Activated T-cell treated with anti-CD3 and anti-CD28 coated beads, Interleukin-2, amount 50 U/mL, for 72 hours (primary cell): ENCODE data around the gene POLE4. TPM values are rescaled to one million over a fixed set of nuclear protein-coding genes. Genes with fewer than 3 reads are reported as not detected.
A peak's percentile ranks its signal among the peaks of the same experiment; 100 is the strongest.

Experiments
- ATAC-seq, 2 donors: fragments of 150-1000 bp; cut with Tn5 transposase; replicated peaks in 1 of 2; 2 replicates each; pipeline ENCODE4 v1.10.0; 2021; ENCODE audit warnings: moderate library complexity in 2 of 2, mild to moderate bottlenecking in 1 of 2
- DNase-seq, 2 donors: peaks; one replicate each; pipeline ENCODE4 v3.0.0; 2021 to 2022; ENCODE audit warnings: mixed read lengths in 1 of 2
- H3K27ac Mint-ChIP-seq: one replicate; pipeline ENCODE4 v1.8.0; 2022; ENCODE audit warnings: mild to moderate bottlenecking, moderate library complexity, mixed read lengths
- H3K27me3 Mint-ChIP-seq: one replicate; pipeline ENCODE4 v1.8.0; 2022; ENCODE audit warnings: low read depth, mixed read lengths
- H3K36me3 Mint-ChIP-seq, 2 donors: one replicate each; pipeline ENCODE4 v1.8.0; 2022; ENCODE audit warnings: mixed read lengths in 2 of 2, mild to moderate bottlenecking in 1 of 2; ENCODE audit not compliant: insufficient read depth in 2 of 2
- H3K4me1 Mint-ChIP-seq: one replicate; pipeline ENCODE4 v1.8.0; 2022; ENCODE audit warnings: low read depth, mixed read lengths
- H3K4me3 Mint-ChIP-seq, 2 donors: one replicate each; pipeline ENCODE4 v1.8.0; 2022; ENCODE audit warnings: mild to moderate bottlenecking in 2 of 2, mixed read lengths in 2 of 2, moderate library complexity in 2 of 2
- H3K9me3 Mint-ChIP-seq, 2 donors: one replicate each; pipeline ENCODE4 v1.8.0; 2022; ENCODE audit warnings: mixed read lengths in 2 of 2
- total RNA-seq, 2 donors: library from RNA; stranded (reverse); gene quantifications; one replicate each; pipeline ENCODE4 v1.2.3, GENCODE V29; 2022

The POLE4 gene, protein sequence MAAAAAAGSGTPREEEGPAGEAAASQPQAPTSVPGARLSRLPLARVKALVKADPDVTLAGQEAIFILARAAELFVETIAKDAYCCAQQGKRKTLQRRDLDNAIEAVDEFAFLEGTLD
- 10 to 100 TPM; 44.8 to 47.8 TPM for total RNA-seq

DNA sequence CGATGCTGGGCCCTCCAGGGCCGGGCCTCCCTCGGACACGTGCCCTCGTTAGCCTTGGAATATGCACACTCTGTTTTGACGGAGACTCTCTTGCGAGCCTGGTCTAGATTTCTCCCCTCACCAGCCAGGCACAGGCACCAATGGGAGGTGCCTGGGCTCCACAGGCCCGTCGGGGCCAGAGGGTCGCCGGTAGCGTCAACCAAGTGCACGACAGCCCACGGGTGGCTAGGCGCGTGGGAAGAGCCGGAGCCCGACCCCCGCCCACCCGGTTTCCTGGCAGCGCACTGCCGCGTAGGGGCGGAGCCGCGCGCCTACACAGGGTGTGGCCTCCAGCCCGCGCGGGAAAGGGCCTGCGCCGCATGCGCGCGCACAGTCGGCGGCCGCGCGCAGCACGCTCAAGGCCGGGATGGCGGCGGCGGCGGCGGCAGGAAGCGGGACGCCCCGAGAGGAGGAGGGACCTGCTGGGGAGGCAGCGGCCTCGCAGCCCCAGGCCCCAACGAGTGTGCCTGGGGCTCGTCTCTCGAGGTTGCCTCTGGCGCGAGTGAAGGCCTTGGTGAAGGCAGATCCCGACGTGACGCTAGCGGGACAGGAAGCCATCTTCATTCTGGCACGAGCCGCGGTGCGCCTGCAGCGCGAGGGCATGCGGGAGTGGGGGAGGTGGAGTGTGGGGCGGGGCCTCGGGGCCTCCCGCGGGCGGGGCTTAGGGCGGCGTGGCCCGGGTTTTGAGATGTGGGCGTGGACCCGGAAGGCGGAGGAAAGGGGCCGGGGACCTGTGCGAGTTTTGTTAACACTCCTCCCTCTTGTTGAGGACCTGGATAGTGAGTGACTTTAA, at the start of gene POLE4:
Gene POLE4, plus strand, starts transcription at position 370 of the 832 bp plus-strand sequence. Its CDS starts 37 bp downstream, at position 407.
- Mint-ChIP-seq H3K4me3 (peak within 1 kb of the TSS; percentile 69 to 88), H3K27ac (peak within 1 kb of the TSS; percentile 47), H3K9me3 (peaks cover 0 to 1% of the 10 kb centered on the region in 2 donors), H3K4me1 (peaks cover 55% of the 10 kb centered on the region), H3K36me3 (peaks cover 3 to 11% of the 10 kb centered on the region in 2 donors), H3K27me3 (no peaks in the 10 kb centered on the region)
- peak; percentile 91 to 92 for ATAC-seq
- DNase-seq: peak; percentile 96

DNA sequence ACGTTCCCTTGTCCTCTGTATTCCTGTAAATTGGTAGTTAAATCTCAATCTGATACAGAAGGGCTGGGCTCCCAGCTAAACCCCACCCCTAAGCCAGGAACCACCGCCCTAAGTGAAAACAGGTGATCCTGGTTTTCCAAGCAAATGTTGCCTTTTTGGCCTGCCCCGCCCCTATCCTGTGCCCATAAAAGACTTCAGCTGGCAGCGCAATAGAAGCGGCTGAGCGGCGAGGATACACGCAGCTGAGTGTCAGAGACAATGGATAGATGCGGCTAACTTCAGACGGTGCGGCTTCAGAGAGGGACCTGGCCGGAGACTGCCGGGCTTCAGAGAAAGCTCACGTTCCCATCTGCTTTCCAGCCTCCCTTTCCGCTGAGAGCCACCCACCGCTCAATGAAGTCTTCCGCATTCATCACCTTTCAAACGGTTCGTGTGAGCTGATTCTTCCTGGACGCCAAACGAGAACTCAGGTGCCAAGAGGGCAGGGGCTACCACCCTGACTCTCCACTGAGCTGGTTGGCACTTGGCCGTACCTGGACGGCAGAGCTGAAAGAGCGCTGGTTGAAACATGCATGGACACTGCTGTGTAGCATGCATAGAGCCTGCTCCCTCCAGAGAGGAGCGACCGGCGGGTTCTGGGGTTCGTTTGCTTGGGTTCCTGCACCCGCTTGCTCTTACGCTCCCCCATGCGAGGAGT, 49.5 kb upstream of the POLE4 start:
- Mint-ChIP-seq H3K27ac (no peak overlapping the region), H3K4me3 (peak overlapping the region in 1 of 2 donors; percentile 54), H3K9me3 (no peaks in the 10 kb centered on the region), H3K27me3 (peaks cover 44% of the 10 kb centered on the region), H3K36me3 (no peaks in the 10 kb centered on the region), H3K4me1 (peaks cover 16% of the 10 kb centered on the region)
- DNase-seq: no peak
- no peak for ATAC-seq

GRCh38 chr2:74910245-74910644, 48.2 kb upstream of the POLE4 start:
- peaks cover 52% of the 10 kb centered on the region for H3K27me3 Mint-ChIP-seq
- H3K4me1 Mint-ChIP-seq: peaks cover 23% of the 10 kb centered on the region
- no peak overlapping the region for H3K4me3 Mint-ChIP-seq
- DNase-seq (no peak), ATAC-seq (no peak)
- H3K9me3 Mint-ChIP-seq: no peaks in the 10 kb centered on the region
- H3K36me3 Mint-ChIP-seq: no peaks in the 10 kb centered on the region
- no peak overlapping the region for H3K27ac Mint-ChIP-seq

GRCh38 chr2:74911061-74911460, 47.4 kb upstream of the POLE4 start:
- H3K36me3 Mint-ChIP-seq: no peaks in the 10 kb centered on the region
- H3K4me1 Mint-ChIP-seq: peaks cover 31% of the 10 kb centered on the region
- no peak overlapping the region for H3K4me3 Mint-ChIP-seq
- ATAC-seq (no peak), DNase-seq (no peak)
- peaks cover 54% of the 10 kb centered on the region for H3K27me3 Mint-ChIP-seq
- H3K27ac Mint-ChIP-seq: no peak overlapping the region
- H3K9me3 Mint-ChIP-seq: no peaks in the 10 kb centered on the region

GRCh38 chr2:74915743-74916142, 42.7 kb upstream of the POLE4 start:
- Mint-ChIP-seq H3K27ac (no peak overlapping the region), H3K36me3 (no peaks in the 10 kb centered on the region), H3K9me3 (no peaks in the 10 kb centered on the region), H3K4me3 (no peak overlapping the region), H3K27me3 (peaks cover 51% of the 10 kb centered on the region), H3K4me1 (peaks cover 20% of the 10 kb centered on the region)
- DNase-seq: peak; percentile 35 to 58
- ATAC-seq: peak; percentile 75 to 83

DNA sequence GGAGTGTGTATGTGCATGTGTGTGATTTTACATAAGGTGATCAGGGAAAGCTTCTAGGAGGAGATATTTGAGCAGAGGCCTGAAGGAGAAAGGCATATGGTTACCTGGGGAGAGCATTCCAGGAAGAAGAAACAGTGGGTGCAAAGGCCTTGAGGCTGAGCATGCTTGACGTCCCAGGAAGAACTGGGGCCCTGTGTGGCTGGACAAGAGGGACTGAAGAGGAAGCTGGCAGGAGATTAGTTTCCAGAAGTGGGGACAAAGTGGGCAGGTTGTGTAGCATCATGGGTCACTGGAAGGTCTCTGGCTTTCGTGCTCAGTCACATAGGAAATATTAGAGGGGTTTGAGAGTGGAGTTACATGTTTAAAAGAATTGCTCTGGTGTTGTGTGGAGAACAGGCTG, 42.0 kb upstream of the POLE4 start:
- H3K27me3 Mint-ChIP-seq: peaks cover 54% of the 10 kb centered on the region
- H3K9me3 Mint-ChIP-seq: no peaks in the 10 kb centered on the region
- H3K36me3 Mint-ChIP-seq: no peaks in the 10 kb centered on the region
- H3K4me1 Mint-ChIP-seq: peaks cover 20% of the 10 kb centered on the region
- H3K4me3 Mint-ChIP-seq: no peak overlapping the region
- DNase-seq: no peak
- no peak overlapping the region for H3K27ac Mint-ChIP-seq
- ATAC-seq: no peak

GRCh38 chr2:74917702-74918619, 40.5 kb upstream of the POLE4 start:
- H3K4me1 Mint-ChIP-seq: peaks cover 20% of the 10 kb centered on the region
- no peak for ATAC-seq
- H3K27ac Mint-ChIP-seq: no peak overlapping the region
- DNase-seq: no peak
- H3K36me3 Mint-ChIP-seq: no peaks in the 10 kb centered on the region
- H3K27me3 Mint-ChIP-seq: peaks cover 49% of the 10 kb centered on the region
- H3K9me3 Mint-ChIP-seq: no peaks in the 10 kb centered on the region
- no peak overlapping the region for H3K4me3 Mint-ChIP-seq

DNA sequence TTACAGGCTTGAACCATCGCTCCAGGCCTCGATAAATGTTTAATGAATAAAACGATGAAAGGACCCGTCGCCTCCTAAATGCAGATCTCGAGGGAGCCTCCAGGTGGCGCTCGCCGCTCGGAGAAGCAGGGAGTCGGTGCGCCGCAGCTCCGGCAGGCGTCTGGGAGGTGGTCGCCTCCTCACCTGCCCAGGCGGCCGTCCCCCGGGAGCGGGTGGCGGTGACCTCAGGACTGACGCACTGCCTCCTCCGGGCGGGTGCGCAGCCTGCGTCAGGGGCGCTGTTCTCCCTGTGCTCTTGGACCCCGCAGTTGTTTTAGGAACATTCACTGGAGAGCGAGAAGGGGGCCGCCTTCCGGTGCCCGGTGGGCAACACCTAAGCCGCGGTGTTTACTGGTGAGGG, 38.6 kb upstream of the POLE4 start:
- H3K4me3 Mint-ChIP-seq: peak overlapping the region; percentile 13 to 65
- H3K4me1 Mint-ChIP-seq: peaks cover 14% of the 10 kb centered on the region
- H3K36me3 Mint-ChIP-seq: no peaks in the 10 kb centered on the region
- peaks cover 37% of the 10 kb centered on the region for H3K27me3 Mint-ChIP-seq
- DNase-seq (peak; percentile 78 to 81), ATAC-seq (peak; percentile 67 to 75)
- no peaks in the 10 kb centered on the region for H3K9me3 Mint-ChIP-seq
- no peak overlapping the region for H3K27ac Mint-ChIP-seq

- Mint-ChIP-seq H3K36me3 (no peaks in the 10 kb centered on the region), H3K27ac (no peak overlapping the region), H3K4me3 (no peak overlapping the region), H3K9me3 (no peaks in the 10 kb centered on the region), H3K27me3 (peaks cover 31% of the 10 kb centered on the region), H3K4me1 (peaks cover 3% of the 10 kb centered on the region)
- ATAC-seq (no peak), DNase-seq (no peak)
Observed at GRCh38 chr2:74921236-74921736, 37.2 kb upstream of the POLE4 start.

DNA sequence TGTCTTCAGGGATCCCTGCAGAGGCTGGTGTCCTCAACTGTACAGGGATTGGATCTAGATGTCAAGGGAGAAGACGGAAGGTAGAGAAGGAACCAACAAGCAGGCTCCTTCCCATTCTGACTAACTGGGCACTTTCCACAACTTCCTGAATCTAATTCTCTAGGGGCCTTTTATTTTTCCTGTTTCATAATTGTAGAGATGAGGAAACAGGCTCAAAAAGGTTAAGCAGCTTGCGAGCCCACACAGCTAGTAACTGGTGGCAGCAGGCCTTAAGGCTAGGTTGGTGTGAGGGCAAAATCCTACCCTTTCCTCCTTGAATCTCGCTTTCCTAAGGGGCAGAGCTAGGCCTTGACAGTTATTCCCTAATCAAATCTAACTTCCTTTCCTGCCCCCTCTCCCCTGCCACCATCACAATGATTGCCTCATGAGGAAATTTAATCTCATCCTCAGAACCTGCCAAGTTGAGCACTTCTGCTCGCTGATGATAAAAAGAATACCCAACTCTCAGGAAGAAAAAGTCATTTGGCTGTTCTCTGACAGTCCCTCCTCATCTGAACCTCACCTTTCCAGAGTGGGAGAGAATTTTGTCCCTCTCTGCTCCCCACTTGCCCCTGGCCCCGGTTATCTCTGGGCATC, 35.7 kb upstream of the POLE4 start:
- Mint-ChIP-seq H3K27me3 (peaks cover 19% of the 10 kb centered on the region), H3K4me3 (no peak overlapping the region), H3K36me3 (no peaks in the 10 kb centered on the region), H3K4me1 (peaks cover 8% of the 10 kb centered on the region), H3K9me3 (no peaks in the 10 kb centered on the region), H3K27ac (no peak overlapping the region)
- no peak for DNase-seq
- no peak for ATAC-seq

GRCh38 chr2:74924463-74925265, 33.8 kb upstream of the POLE4 start:
- H3K36me3 Mint-ChIP-seq: no peaks in the 10 kb centered on the region
- DNase-seq (no peak), ATAC-seq (no peak)
- H3K4me3 Mint-ChIP-seq: no peak overlapping the region
- no peak overlapping the region for H3K27ac Mint-ChIP-seq
- peaks cover 4% of the 10 kb centered on the region for H3K4me1 Mint-ChIP-seq
- peaks cover 12% of the 10 kb centered on the region for H3K27me3 Mint-ChIP-seq
- no peaks in the 10 kb centered on the region for H3K9me3 Mint-ChIP-seq
